Mucosa of rectum (tissue), 2 donors: Measurements from ENCODE around the gene CYP46A1.
"Not testable (repeated sequence)": the region's sequence is repeated elsewhere in the genome, so short reads cannot be mapped to it uniquely, and the experiment has no call there.

Experiments
- H3K27ac ChIP-seq, 2 donors: one replicate each; pipeline ENCODE4 v1.7.0; 2013; ENCODE audit warnings: inconsistent platforms in 2 of 2, low read depth in 2 of 2, low read length in 2 of 2
- H3K27me3 ChIP-seq, 2 donors: one replicate each; pipeline ENCODE4 v1.7.0; 2013; ENCODE audit warnings: low read length in 2 of 2; ENCODE audit not compliant: control insufficient read depth in 2 of 2, insufficient read depth in 2 of 2
- H3K36me3 ChIP-seq, 2 donors: one replicate each; pipeline ENCODE4 v1.7.0; 2013; ENCODE audit warnings: low read length in 2 of 2; ENCODE audit not compliant: control insufficient read depth in 2 of 2, insufficient read depth in 2 of 2
- H3K4me1 ChIP-seq, 2 donors: one replicate each; pipeline ENCODE4 v1.7.0; 2013; ENCODE audit warnings: low read length in 2 of 2, mild to moderate bottlenecking in 1 of 2; ENCODE audit not compliant: control insufficient read depth in 2 of 2, insufficient read depth in 2 of 2
- H3K4me3 ChIP-seq, 2 donors: one replicate each; pipeline ENCODE4 v1.7.0; 2013; ENCODE audit warnings: low read length in 2 of 2
- H3K9ac ChIP-seq, 2 donors: one replicate each; pipeline ENCODE4 v1.7.0; 2013; ENCODE audit warnings: low read length in 2 of 2, low read depth in 1 of 2, mild to moderate bottlenecking in 1 of 2
- H3K9me3 ChIP-seq, 2 donors: one replicate each; pipeline ENCODE4 v1.7.0; 2013; ENCODE audit warnings: low read length in 2 of 2; ENCODE audit not compliant: control insufficient read depth in 2 of 2
- donor health status: healthy.
- donor health status: Normal muscosa, but diverticular disease.

CYP46A1 gene

DNA sequence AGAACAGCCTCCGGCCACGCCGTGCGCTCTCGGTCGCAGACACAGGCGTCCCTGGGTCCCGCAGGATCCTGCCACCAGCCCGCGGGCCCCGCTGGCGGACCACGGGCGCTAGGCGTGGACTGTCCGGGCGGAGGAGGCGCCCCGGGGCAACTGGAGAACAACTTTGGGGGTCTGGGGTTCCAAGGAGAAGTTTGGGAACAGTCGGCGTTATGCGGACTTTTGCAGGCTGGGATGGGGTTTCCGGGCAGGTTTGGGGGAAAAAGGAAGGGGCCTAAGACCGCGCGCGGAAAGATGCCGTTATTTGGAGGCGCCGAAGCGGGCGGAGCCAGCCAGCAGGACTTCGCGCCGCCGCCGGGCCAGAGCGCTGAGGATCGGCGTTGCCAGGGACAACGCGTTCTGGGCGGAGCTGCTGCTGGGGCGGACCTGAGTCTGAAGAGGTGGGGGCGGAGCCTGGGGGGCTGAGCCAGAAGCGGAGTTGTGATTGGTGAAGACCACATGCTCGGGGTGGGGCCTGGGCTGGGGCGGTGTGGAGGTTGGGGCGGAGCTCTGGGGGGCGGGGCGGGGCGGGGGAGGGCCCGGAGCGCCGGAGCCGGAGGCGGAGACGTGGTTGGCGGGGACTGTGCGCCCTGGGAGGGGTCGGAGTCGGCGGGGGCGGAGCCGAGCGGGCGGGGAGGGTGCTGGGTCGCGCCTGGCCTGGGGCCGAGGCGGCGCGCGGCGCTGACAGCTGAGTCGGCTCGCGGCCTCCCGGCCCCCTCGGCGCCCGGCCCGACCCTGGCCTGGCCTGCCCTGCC, at the start of gene CYP46A1:
TSS of gene CYP46A1 (plus strand) at position 680 of the 791 bp plus-strand sequence. CDS start 120 bp downstream, outside the sequence.
- H3K4me3 ChIP-seq = peak within 1 kb of the TSS; percentile 76 to 83
- peaks cover 12% of the 10 kb centered on the region in 2 donors for H3K4me1 ChIP-seq
- H3K27me3 ChIP-seq = peaks cover 8 to 14% of the 10 kb centered on the region in 2 donors
- no peaks in the 10 kb centered on the region for H3K36me3 ChIP-seq
- no peaks in the 10 kb centered on the region for H3K9me3 ChIP-seq
- H3K9ac ChIP-seq = peak within 1 kb of the TSS; percentile 63 to 65
- peak within 1 kb of the TSS; percentile 51 to 74 for H3K27ac ChIP-seq

DNA sequence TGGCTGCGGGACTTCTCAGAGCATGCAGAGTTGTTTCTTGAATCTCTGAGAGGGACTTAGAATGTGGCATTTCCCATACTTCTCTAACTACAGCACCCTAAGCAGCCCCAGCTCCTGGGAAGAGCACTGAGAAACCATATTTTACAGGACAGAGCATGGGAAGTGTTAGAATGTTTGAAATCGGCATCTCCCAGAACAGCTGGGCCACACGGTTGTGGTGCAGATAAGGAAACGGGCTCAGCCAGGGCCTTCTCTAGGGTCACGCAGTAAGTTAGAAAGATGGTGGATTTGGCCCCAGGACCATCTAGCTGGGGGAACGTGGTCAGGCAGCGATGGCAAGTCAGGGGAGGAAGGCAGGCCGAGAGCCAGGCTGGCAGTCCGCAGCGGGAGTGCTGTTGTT, 49.7 kb upstream of the CYP46A1 start:
- H3K9me3 ChIP-seq = no peaks in the 10 kb centered on the region
- H3K36me3 ChIP-seq = no peaks in the 10 kb centered on the region
- H3K4me1 ChIP-seq = no peaks in the 10 kb centered on the region
- H3K27me3 ChIP-seq = no peaks in the 10 kb centered on the region
- no peak overlapping the region for H3K4me3 ChIP-seq
- H3K27ac ChIP-seq = no peak overlapping the region
- H3K9ac ChIP-seq = no peak overlapping the region

DNA sequence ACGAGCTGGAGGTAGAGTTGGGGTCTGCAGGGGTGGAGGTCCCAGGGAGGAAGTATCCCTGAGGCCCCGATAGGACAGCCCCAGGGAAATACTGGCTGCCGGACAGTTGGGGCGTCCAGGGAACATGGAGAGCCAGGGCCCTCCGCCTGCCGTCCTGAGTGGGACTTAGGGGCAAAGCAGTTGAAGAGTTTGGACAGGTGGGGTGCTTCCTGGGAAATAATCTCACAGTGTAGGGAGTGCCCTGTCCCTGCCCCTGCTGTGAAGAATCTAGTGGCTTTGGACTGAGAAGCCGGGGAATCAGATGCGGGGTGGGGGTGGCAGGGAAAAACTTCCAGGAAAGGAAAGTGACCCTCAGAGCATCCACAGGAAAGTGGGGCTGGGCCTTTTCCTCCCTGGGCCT, 49.0 kb upstream of the CYP46A1 start:
- H3K9ac ChIP-seq = no peak overlapping the region
- no peaks in the 10 kb centered on the region for H3K9me3 ChIP-seq
- H3K27me3 ChIP-seq = no peaks in the 10 kb centered on the region
- no peak overlapping the region for H3K27ac ChIP-seq
- no peaks in the 10 kb centered on the region for H3K36me3 ChIP-seq
- no peaks in the 10 kb centered on the region for H3K4me1 ChIP-seq
- H3K4me3 ChIP-seq = no peak overlapping the region

DNA sequence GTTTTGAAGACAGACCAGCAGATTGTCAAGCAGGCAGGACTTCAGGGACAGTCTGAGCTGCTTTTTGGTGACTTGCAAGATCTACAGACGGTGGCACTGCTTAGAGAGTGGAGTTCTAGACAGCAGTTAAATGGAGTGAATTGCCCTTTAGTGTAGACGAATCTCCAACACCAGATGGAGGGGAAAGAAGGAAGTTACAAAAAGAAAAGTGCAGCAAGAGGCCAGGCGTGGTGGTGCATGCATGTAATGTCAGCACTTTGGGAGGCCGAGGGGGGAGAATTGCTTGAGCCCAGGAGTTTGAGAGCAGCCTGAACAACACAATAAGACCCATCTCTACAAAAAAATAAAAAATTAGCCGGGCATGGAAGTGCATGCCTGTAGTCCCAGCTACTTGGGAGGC, 47.6 kb upstream of the CYP46A1 start:
- Histone ChIP-seq H3K4me1 (no peaks in the 10 kb centered on the region), H3K27ac (no peak overlapping the region), H3K9me3 (no peaks in the 10 kb centered on the region), H3K9ac (no peak overlapping the region), H3K27me3 (no peaks in the 10 kb centered on the region), H3K36me3 (no peaks in the 10 kb centered on the region), H3K4me3 (no peak overlapping the region)

DNA sequence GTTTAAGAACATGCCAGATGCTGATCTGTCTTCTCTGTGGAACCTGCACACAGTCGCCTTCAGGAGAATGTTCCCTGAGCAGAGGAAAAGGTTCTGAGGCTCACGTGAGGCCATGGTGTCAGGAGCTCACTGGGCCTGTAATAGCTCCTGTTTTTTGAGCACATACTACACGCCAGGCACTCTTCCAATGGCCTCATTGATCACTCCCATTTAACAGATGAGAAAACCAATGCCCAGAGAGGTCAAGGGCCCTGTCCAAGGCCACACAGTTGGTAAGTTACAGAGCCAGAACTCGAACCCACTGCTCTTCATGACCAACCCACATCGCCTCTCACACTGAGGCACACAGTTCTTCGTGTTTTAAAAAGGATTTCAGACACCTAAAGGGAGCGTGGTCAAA, 46.5 kb upstream of the CYP46A1 start:
- Histone ChIP-seq H3K9ac (no peak overlapping the region), H3K27ac (no peak overlapping the region), H3K9me3 (no peaks in the 10 kb centered on the region), H3K36me3 (no peaks in the 10 kb centered on the region), H3K27me3 (no peaks in the 10 kb centered on the region), H3K4me1 (no peaks in the 10 kb centered on the region), H3K4me3 (no peak overlapping the region)

DNA sequence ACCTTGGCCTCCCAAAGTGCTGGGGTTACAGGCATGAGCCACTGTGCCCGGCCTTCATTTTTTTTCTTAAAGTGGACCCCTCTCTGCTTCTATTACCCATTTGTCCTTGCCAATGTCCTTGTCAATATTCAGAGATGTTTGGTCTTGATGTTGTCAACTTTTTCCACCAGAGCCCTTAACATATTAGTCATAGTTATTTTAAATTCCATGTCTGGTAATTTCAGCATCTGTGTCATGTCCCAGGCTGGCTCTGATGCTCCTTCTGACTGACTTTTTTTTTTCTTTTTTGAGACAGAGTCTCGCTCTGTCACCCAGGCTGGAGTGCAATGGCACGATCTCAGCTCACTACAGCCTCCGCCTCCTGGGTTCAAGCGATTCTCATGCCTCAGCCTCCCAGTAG, 41.3 kb upstream of the CYP46A1 start:
- not testable (repeated sequence) for H3K9ac ChIP-seq, H3K27ac ChIP-seq, H3K36me3 ChIP-seq, H3K4me3 ChIP-seq, H3K4me1 ChIP-seq, H3K9me3 ChIP-seq
- peaks cover 12 to 18% of the 10 kb centered on the region in 2 donors for H3K27me3 ChIP-seq

DNA sequence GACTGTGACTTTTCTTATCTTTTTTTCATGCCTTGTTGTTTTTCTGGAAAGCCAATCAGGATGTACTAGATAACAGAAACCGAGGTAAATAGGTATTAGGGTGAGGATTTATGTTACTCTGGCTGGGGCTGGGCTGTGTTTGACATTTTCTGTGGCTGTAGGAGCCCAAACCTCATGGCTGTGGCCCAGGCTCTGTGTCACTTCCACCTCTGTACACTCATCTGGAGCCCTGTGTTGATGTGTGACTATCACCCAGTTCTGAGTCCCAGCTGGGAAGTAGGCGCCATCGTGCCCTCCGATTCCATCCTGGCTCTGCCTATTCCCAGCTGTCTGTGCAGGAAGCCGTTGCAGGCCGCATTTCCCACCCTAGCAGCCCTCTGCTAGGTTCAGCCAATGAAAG, 40.8 kb upstream of the CYP46A1 start:
- H3K9ac ChIP-seq = no peak overlapping the region
- H3K36me3 ChIP-seq = no peaks in the 10 kb centered on the region
- H3K27me3 ChIP-seq = peaks cover 12 to 18% of the 10 kb centered on the region in 2 donors
- H3K27ac ChIP-seq = no peak overlapping the region
- H3K4me3 ChIP-seq = no peak overlapping the region
- no peaks in the 10 kb centered on the region for H3K4me1 ChIP-seq
- no peaks in the 10 kb centered on the region for H3K9me3 ChIP-seq

DNA sequence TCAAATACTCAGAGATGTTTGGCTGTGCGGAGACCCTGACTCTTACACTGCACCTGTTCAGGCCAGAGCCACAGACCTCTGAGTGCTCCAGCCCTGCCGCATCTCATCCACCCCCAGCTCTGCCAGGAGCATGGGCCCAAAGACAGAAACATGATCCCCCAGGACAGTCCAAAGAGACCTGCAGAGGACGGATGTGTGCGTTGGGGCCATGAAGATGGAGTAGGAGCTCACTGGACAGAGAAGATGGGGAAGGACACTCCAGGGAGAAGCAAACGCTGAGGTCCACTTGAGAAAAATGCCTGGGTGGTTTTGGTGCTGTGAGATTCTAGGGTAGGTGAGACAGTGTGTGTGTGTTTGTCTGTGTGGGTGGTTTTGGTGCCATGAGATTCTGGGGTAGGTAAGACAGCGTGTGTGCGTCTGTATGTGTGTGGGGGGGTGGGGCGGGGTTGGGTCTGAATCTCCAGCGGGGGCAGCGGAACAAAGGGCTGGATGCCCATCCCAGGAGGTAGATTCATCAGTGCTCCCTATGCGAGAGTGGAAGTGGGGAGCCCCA, 40.0 kb upstream of the CYP46A1 start:
- Histone ChIP-seq H3K4me3 (no peak overlapping the region), H3K27ac (no peak overlapping the region), H3K36me3 (no peaks in the 10 kb centered on the region), H3K27me3 (peaks cover 12 to 18% of the 10 kb centered on the region in 2 donors), H3K4me1 (no peaks in the 10 kb centered on the region), H3K9ac (no peak overlapping the region), H3K9me3 (no peaks in the 10 kb centered on the region)

DNA sequence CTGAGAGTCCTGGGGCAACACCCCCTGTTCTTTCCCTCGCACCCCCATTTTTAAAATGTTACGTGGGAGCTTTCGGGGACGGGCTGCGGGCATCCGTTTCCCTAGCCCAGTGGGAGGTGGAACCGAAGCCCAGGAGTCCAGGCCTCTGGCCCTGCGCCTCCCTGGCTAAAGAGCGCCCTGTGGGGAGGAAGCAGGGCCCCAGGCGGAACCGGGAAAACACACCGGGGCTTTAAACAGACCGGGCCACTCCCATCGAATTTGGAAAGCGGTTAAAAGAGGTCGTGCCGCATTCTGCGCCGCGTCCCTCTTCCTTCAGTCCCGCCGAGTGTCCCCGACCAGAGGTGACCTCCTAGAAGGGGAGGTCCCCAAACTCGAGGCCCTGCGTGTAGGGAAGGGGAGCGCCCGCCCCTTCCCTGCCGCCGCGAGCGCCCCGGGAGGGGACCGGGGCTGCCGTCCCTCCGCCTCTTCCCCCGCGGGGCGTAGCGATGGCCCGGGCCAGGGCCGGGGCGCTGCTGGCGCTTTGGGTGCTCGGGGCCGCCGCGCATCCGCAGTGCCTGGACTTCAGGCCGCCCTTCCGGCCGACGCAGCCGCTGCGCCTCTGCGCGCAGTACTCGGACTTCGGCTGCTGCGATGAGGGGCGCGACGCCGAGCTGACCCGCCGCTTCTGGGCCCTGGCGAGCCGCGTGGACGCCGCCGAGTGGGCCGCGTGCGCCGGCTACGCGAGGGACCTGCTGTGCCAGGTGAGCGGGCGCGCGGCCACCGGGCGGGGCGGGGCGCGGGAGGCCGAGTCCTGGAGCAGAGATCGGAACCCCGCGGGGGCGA, 39.2 kb upstream of the CYP46A1 start, which contains the start of gene HHIPL1:
TSS of gene HHIPL1 (plus strand) at position 407 of the 822 bp plus-strand sequence. CDS start at position 486, 79 bp downstream.
- H3K27me3 ChIP-seq = peaks cover 12 to 18% of the 10 kb centered on the region in 2 donors
- no peaks in the 10 kb centered on the region for H3K36me3 ChIP-seq
- H3K9ac ChIP-seq = peak within 1 kb of the TSS in 1 of 2 donors; percentile 56
- no peaks in the 10 kb centered on the region for H3K9me3 ChIP-seq
- no peaks in the 10 kb centered on the region for H3K4me1 ChIP-seq
- no peak within 1 kb of the TSS for H3K27ac ChIP-seq
- peak within 1 kb of the TSS; percentile 37 to 50 for H3K4me3 ChIP-seq
